ENCODE data around the gene GPR137.
"Not testable (repeated sequence)": the region's sequence is repeated elsewhere in the genome, so short reads cannot be mapped to it uniquely, and the experiment has no call there.

Gene GPR137, protein sequence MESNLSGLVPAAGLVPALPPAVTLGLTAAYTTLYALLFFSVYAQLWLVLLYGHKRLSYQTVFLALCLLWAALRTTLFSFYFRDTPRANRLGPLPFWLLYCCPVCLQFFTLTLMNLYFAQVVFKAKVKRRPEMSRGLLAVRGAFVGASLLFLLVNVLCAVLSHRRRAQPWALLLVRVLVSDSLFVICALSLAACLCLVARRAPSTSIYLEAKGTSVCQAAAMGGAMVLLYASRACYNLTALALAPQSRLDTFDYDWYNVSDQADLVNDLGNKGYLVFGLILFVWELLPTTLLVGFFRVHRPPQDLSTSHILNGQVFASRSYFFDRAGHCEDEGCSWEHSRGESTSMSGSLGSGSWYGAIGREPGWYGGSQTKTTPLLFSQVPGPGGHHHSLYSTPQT

GRCh38 chr11:64284962-64285884 is at the start of gene GPR137:
TSS of gene GPR137 (plus strand) at chr11:64285848. CDS start at chr11:64286525, 677 bp downstream.
- peak; percentile 99 for DNase-seq

- no peak for DNase-seq
These were observed 48.1 kb upstream of the GPR137 start for GRCh38 chr11:64237484-64237951.

DNA sequence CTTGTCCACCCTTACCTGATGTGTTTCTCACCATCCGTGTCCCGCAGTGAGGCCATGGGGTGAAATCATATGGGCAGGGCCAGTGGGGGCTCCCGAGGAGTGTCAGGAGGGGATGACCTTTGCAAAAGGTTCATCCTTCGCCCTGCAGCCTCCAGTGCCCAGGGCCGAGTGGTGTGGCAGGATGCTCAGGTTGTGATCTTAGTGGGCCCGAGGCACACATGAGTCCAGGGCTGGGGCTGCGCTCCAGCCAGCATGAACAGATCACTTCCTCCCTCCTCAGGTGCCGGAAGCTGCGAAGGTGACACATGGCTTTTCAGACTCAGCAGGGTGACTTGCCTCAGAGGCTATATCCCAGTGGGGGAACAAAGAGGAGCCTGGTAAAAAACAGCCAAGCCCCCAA is 47.6 kb upstream of the GPR137 start:
- DNase-seq: no peak

DNA sequence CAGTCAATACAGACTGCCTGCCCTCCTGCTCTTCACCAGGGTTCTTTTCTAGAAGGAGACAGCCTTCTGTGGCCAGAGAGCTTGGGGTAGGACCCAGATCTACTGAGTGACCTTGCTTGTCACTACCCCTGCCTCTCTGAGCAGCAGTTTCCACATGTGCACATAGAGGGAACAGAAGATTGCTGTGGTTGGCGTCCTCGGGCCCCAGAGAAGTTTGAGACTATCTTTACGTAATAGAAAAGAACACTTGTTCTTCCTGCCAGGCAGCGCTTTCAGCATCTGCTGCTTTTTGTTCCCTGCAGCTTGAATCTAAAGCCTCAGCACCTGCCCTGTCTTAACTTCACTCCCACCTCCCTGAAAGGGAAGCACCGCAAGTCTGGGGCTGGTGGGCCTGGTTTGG is 46.6 kb upstream of the GPR137 start:
- DNase-seq: no peak

GRCh38 chr11:64239662-64240434 is 45.8 kb upstream of the GPR137 start:
- DNase-seq: no peak

DNA sequence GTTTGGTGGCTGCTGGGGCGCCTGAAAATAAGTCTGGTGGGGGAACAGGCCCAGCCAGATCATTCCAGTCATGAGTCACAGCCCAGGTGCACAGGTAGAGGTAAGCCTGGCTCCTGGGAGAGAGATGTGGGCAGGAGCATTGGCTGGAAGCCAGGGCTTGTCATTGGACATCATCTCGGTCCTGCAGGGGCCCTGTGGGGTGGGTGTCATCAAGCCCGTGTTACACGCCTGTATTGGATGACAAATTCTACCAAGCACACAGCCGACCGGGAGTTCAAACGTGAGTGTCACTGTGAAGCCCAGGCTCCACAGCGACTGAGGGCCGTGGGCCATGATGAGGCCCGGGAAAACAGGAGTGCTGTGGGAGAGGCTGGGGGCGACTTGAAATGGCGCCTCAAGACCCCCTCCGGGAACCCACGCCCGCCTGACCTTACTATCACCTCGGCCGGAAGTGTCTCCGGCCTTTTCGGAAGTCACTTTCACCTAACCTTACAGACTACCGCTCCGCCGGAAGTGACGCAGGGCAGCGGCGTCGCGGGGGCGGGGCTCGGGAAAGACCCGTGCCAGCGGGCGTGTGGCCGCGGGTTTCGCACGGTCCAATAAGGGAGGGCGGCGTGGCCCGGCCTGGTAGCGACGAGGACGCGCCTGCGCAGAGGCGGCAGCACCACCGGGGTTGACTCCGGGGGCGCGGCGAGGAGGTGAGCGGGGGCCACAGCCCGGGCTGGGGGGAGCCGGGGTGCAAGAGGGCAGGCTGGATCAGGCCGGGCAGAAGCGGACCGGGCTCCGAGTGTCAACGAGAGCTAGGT is 45.0 kb upstream of the GPR137 start, which contains the start of gene FKBP2:
TSS of gene FKBP2 (plus strand) at position 661 of the 806 bp plus-strand sequence. CDS start 1,293 bp downstream, outside the sequence.
- DNase-seq: peak; percentile 98

- DNase-seq: peak; percentile 100
These were observed 44.5 kb upstream of the GPR137 start for GRCh38 chr11:64241241-64241490.

DNA sequence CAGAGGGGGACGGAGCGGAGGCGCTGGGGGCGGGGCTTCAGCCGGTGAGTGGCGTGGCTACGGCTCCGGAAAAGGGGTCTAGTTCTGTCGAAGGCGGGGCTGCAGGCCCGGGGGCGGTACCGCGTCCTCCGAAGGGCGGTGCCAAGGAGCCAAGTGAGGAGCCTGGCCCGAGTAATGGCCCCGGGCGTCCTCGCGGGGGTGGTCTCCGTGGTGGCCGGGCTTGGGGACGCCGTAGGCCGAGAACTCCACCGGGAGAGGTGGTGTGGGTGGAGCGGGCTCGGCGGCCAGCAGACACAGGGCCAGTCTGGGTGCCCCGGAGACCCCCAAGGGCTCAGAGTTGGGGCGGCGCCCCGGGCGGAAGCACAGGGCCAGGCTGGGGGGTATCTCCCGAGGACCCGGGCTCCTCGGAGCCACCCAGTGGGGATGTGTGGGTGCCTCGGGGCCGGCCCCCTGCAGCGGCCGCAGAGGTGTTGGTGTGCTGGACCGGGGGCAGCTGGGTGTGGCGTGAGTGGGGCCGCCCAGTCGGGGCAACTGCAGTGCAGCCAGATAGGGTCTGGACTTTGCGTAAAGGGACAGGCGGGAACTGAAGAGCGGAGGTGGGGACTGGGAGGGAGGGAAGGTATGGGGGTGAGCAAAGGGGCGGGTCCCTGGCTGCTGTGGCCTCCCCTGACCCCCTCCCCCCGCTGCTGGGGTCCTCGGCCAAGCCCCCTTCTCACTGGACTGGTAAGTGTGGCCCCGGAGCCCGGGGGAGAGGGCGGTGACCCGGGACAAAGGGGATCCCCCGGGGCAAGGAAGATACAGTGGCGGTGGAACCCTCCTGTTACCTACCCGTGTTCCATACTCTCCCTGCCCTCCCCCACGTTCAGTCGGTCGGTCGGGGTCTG is 43.9 kb upstream of the GPR137 start:
- DNase-seq: no peak

DNA sequence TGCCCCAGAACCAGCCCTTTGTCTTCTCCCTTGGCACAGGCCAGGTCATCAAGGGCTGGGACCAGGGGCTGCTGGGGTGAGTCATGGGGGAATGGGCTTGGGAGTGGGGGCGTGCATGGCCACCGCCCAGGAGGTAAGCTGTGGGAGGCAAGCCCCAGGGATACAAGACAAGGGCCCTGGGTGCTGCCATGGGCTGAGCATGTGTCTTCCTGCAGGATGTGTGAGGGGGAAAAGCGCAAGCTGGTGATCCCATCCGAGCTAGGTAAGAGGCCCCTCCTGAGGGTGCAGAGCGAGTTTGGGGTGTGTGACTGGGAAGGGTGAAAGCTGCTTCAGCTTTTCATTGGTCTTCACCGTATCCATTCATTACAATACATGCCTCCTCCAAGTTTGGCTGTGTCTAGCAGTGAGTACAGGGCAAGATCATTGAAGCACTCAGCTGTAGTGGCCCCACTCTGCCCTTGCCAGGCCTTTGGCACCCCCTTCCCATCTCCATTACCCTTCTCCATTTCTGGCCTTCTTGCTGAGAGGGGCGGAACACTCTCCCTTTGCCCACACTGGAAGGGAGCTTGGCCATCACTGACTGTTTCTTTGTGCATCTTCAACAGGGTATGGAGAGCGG is 42.3 kb upstream of the GPR137 start:
- no peak for DNase-seq

DNA sequence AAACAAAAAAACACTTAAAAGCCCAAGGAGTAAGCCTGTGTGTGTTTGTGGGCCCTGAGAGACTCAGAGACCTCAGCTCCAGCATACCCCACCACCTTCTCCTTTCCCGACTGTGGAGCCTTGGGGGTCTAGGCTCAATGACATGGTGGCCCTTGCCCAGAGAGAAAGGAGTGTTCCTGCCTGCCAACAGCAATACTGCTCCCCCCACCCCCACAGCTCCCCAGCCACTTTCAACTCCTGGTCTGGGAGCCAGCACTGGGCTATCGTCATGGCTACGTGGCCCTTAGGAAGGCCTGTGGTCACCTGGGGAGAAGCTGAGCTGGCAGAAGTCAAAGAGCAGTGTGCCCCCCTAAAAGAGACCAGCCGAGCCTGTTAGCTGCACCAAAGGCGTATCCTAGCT is 41.5 kb upstream of the GPR137 start:
- no peak for DNase-seq

DNA sequence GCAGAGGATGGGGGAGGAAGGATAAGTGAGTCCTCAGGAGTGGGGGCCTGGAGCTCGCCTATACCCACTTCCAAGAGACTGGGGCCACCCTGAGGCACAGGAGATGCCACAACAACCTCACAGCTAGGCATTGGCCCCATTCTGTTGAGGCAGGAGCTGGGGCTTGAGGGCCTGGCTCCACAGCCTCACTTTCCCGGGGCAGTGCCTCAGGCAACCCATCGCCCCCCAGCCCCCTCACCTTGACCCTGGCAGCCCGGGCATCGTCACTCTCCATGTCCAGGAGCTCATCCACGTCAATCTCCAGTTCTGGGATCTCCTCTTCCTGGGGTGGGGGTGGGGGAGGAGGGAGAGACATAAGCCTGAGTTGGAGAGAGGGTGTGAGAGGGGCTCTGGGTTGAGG is 40.7 kb upstream of the GPR137 start:
- DNase-seq: no peak

GRCh38 chr11:64245401-64245796 is 40.2 kb upstream of the GPR137 start:
- DNase-seq: no peak

DNA sequence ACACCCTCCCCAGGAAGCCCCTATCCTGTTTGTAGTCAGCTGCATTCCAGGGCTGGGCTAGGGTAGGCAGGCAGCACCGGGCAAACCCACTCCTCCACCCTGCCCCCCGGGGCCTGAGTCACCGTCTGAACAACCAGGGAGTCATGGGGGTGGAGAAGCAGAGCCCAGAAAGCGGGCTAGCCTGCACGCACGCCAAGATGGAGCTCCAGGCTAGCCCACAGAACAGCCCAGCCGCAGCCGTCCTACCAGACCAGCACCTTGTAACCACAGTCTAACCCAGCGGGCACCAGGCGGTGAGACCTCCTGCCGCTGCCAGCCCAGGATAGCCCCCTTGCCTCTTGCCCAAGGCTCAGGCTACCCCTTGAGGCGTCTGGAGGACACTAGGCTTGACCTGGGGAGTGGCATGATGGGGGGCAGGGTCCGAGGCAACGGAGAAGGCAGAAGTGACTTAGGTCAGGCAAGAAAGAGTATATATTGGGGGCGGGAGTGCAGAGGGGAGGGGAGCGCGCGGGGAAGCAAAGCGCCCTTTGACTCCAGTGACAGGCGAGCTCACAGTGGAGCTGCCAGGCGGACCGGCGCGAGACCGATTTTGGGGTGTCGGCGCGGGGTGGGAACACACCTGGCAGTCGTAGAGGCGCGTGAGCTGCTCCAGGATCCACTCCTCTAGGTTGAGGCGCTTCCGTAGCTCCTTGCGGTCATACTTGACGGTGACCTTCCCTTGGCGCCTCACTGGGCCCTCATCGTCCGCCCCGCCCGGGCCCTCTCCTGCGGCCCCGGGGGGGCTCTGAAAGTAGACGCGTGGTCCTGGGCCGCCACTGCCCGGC is 39.6 kb upstream of the GPR137 start:
- DNase-seq: peak; percentile 70

DNA sequence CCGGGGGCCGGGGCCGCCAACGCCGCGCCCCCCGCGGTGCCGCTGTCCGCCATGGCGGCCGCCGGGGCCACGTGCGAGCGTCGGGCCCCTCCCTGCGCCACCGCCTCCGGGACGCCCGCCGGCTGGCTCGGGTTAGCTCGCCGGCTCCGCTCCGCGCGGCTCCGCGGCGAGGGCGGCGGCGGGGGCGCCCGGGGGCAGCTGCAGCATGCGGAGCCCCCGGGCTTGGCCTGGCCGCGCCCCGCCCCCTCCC is 39.1 kb upstream of the GPR137 start:
- DNase-seq: not testable (repeated sequence)

DNA sequence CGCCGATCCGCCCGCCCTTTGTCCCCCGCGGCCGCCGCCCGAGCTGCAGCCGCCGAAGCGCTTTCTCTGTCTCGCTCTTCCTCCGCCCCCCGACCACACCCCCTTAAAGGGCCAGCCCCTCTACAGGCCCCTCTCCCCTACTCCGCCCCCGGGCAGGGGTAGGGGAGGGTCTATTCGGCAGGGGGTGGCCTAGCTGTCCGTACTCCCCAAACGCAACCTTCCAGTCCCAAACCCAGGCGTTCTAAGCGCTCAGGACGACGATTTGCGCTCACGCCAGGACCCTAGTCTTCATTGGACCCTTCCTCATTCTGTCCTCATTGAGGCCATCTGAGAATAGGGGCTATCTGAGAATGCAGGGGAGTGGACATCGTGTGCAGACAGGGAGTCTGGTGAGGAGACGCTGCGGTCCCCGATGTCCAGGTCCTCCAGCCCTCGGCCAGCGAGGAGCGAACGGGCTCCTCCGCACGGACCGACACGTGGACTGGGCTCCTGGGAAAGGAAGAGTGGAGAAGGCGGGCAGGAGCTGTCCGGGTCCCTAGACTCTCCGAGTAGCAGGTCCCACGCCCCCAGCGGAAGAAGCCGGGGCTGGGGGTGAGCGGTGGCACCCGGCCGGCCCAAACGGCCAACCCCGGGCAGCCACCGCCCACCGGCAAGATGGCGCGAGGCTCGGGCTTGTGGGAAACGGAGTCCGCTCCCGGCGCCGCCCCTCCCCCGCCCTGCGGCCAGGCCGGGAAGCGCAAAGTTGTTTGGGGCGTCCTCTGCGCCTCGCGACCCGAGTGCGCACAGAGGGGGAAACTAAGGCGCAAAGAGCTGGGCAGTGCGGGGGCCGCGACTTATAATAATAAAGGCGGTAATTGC is 38.5 kb upstream of the GPR137 start, which contains the start of gene PPP1R14B:
TSS of gene PPP1R14B (minus strand) at position 73 of the 858 bp plus-strand sequence. CDS start 270 bp downstream, outside the sequence.
- peak; percentile 82 for DNase-seq

GRCh38 chr11:64247729-64248531 is 37.7 kb upstream of the GPR137 start:
- no peak for DNase-seq

DNA sequence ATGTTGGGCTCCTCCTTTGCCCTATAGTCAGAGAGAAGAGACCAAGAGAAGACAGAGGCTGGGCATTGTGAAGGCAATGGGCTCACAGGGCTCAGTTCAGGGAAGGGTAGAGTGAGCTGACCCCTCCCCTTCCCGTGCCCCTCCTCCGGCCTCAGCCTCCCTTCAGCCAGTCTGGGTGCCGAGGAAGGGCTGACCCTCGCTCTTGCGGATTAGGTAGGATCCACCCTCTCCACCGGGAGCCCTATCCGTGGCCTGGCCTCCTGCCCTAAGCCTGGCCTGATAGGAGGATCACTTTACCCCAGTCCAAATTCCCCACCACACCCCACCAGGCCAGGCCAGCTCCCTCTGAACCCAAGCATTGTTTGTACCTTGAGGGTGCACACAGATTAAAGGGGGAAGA is 37.1 kb upstream of the GPR137 start:
- DNase-seq: no peak

DNA sequence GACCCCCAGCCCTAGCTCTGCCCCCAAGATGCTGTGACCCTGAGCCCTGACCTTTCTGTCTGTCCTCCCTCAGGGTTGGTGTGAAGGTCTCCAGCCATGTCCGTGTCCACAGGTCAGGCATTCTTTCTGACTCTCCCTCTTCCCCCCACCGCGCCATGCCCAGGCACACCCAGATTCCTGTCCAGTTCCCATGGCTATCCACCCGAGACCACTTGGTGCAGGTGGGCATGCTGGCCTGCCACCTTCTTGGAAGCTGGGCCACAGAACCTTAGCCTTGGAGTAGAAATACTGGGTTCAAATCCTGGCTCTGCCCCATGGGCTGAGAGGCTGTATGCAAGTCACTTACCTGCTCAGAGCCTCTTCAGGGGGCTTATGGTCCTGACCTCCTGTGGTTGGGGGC is 36.6 kb upstream of the GPR137 start:
- no peak for DNase-seq
